ENCODE measurements around the gene VSTM4. TPM values are rescaled to one million over a fixed set of nuclear protein-coding genes. Genes with fewer than 3 reads are reported as not detected.

The VSTM4 gene
- total RNA-seq, 1 donor from 2014 or later: 0.22 TPM

- H3K9me3 Mint-ChIP-seq (ENCODE audit: low read depth): no peaks in the 10 kb centered on the region
- no peaks in the 10 kb centered on the region for H3K4me1 Mint-ChIP-seq (ENCODE audit: low read depth)
- H3K27me3 Mint-ChIP-seq: peaks cover 21% of the 10 kb centered on the region
- TF ChIP-seq CTCF (IDR thresholded peaks at IDR 0.05; ENCODE audit: unreplicated experiment): no peak
- DNase-seq (ENCODE audit: low spot score, unreplicated experiment): no peak
- H3K27ac Mint-ChIP-seq: no peak overlapping the region
- no peaks in the 10 kb centered on the region for H3K36me3 Mint-ChIP-seq (ENCODE audit: insufficient read depth)
- H3K4me3 Mint-ChIP-seq (ENCODE audit: low read depth): no peak overlapping the region
Observed at GRCh38 chr10:48973065-48973464, 142.3 kb downstream of the VSTM4 start.

- Mint-ChIP-seq H3K4me3 (ENCODE audit: low read depth) (no peak overlapping the region), H3K36me3 (ENCODE audit: insufficient read depth) (no peaks in the 10 kb centered on the region), H3K27me3 (peaks cover 23% of the 10 kb centered on the region), H3K27ac (no peak overlapping the region), H3K4me1 (ENCODE audit: low read depth) (no peaks in the 10 kb centered on the region), H3K9me3 (ENCODE audit: low read depth) (no peaks in the 10 kb centered on the region)
- no peak for DNase-seq (ENCODE audit: low spot score, unreplicated experiment)
- TF ChIP-seq CTCF (IDR thresholded peaks at IDR 0.05; ENCODE audit: unreplicated experiment): no peak
Observed at GRCh38 chr10:48970654-48971053, 144.7 kb downstream of the VSTM4 start.

GRCh38 chr10:48970046-48970445 is 145.3 kb downstream of the VSTM4 start:
- Mint-ChIP-seq H3K36me3 (ENCODE audit: insufficient read depth) (no peaks in the 10 kb centered on the region), H3K27ac (no peak overlapping the region), H3K4me3 (ENCODE audit: low read depth) (no peak overlapping the region), H3K9me3 (ENCODE audit: low read depth) (no peaks in the 10 kb centered on the region), H3K27me3 (peaks cover 17% of the 10 kb centered on the region), H3K4me1 (ENCODE audit: low read depth) (no peaks in the 10 kb centered on the region)
- DNase-seq (ENCODE audit: low spot score, unreplicated experiment): no peak
- TF ChIP-seq CTCF (IDR thresholded peaks at IDR 0.05; ENCODE audit: unreplicated experiment): no peak

GRCh38 chr10:48968036-48968435 is 147.3 kb downstream of the VSTM4 start:
- TF ChIP-seq CTCF (IDR thresholded peaks at IDR 0.05; ENCODE audit: unreplicated experiment): no peak
- no peak overlapping the region for H3K27ac Mint-ChIP-seq
- peaks cover 12% of the 10 kb centered on the region for H3K27me3 Mint-ChIP-seq
- H3K9me3 Mint-ChIP-seq (ENCODE audit: low read depth): no peaks in the 10 kb centered on the region
- no peak for DNase-seq (ENCODE audit: low spot score, unreplicated experiment)
- no peaks in the 10 kb centered on the region for H3K36me3 Mint-ChIP-seq (ENCODE audit: insufficient read depth)
- H3K4me3 Mint-ChIP-seq (ENCODE audit: low read depth): no peak overlapping the region
- no peaks in the 10 kb centered on the region for H3K4me1 Mint-ChIP-seq (ENCODE audit: low read depth)

GRCh38 chr10:48965460-48965859 is 149.9 kb downstream of the VSTM4 start:
- Mint-ChIP-seq H3K4me1 (ENCODE audit: low read depth) (no peaks in the 10 kb centered on the region), H3K36me3 (ENCODE audit: insufficient read depth) (no peaks in the 10 kb centered on the region), H3K4me3 (ENCODE audit: low read depth) (no peak overlapping the region), H3K27me3 (peaks cover 17% of the 10 kb centered on the region), H3K9me3 (ENCODE audit: low read depth) (no peaks in the 10 kb centered on the region), H3K27ac (no peak overlapping the region)
- no peak for TF ChIP-seq CTCF (IDR thresholded peaks at IDR 0.05; ENCODE audit: unreplicated experiment)
- no peak for DNase-seq (ENCODE audit: low spot score, unreplicated experiment)

Small RNA genes within 50 kb of the gene (microRNA-seq; reads per million reads assigned to microRNA genes)
- gene MIR4294 (ENCODE audit: borderline number of aligned reads, unreplicated experiment): not detected

Other genes starting within 250 kb of the VSTM4 start
- not detected in 2 replicates for gene LRRC18, start 175.7 kb downstream of the VSTM4 start, total RNA-seq
- not detected in 2 replicates for gene FAM170B, start 18.5 kb upstream of the VSTM4 start, total RNA-seq
- gene TMEM273, start 72.9 kb upstream of the VSTM4 start, total RNA-seq: not detected in 2 replicates
- gene C10orf71, start 183.6 kb upstream of the VSTM4 start, total RNA-seq: not detected in 2 replicates

Measured in progenitor cell of endocrine pancreas (in vitro differentiated cells).